Subcutaneous adipose tissue (tissue), 4 donors: Measurements from ENCODE around the gene P4HA2. TPM values are rescaled to one million over a fixed set of nuclear protein-coding genes. Genes with fewer than 3 reads are reported as not detected.

Experiments
- total RNA-seq, 4 donors: library from RNA; depleted of rRNA; stranded (reverse); fragments of >200 nt; gene quantifications; one replicate each; pipeline ENCODE4 v1.1.0, GENCODE V29; 2016
- TF ChIP-seq, protein P1 (sequence below): fragments of 450-650 bp; IDR thresholded peaks from one replicate; pipeline ENCODE4 v1.5.1; 2016; ENCODE audit warnings: low read depth, mild to moderate bottlenecking, control low read depth, antibody characterized with exemption, moderate library complexity

P4HA2 gene
- total RNA-seq, 4 donors from 2014 or later = 6.8 to 15.0 (median 14.0) TPM

DNA sequence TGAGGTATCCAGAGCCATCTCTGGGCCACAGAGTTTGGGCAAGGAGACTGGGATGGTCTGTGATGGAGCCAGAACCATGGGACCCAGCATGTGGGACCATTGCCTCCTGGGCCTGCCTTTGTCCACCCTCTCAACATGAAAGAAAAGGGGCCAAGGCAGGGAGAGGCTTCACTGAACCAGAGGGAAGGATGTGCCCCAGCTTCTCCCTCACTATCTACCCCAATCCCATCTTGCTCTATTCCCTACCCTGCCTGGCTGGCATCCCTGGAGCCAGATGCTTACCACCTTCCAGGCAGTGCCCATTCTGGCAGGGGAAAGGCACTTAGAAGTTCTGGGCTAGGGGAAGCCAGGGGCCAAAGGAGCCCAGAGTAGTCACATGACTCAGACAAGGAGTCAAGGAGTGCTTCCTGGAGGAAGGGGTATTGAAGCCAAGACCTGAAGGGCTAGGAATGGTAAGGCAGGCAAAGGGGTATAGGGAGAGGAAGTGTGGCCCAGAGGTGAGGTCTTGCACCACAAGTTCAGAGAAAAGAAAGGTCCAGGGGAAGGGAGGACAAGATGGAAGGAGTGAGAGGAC, 39.6 kb upstream of the P4HA2 start:
- TF ChIP-seq, protein P1, sequence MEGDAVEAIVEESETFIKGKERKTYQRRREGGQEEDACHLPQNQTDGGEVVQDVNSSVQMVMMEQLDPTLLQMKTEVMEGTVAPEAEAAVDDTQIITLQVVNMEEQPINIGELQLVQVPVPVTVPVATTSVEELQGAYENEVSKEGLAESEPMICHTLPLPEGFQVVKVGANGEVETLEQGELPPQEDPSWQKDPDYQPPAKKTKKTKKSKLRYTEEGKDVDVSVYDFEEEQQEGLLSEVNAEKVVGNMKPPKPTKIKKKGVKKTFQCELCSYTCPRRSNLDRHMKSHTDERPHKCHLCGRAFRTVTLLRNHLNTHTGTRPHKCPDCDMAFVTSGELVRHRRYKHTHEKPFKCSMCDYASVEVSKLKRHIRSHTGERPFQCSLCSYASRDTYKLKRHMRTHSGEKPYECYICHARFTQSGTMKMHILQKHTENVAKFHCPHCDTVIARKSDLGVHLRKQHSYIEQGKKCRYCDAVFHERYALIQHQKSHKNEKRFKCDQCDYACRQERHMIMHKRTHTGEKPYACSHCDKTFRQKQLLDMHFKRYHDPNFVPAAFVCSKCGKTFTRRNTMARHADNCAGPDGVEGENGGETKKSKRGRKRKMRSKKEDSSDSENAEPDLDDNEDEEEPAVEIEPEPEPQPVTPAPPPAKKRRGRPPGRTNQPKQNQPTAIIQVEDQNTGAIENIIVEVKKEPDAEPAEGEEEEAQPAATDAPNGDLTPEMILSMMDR = no peak

DNA sequence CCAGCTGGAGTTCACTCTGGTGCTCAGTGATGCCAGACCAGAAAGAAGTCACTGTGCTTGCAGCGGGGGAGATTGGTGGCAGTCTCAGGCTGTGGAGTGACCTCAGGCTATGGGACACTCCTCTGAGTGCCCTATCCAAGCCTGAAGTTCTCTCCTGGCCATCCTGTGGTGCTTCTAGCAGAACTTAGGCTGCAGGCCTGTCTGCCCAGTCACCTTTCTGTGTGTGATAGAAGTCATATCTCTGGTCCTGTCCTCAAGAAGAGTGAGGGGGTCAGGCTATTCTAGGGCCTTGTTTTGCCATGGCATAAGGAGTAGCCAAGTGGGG, 39.1 kb upstream of the P4HA2 start:
- TF ChIP-seq, protein P1 = no peak

DNA sequence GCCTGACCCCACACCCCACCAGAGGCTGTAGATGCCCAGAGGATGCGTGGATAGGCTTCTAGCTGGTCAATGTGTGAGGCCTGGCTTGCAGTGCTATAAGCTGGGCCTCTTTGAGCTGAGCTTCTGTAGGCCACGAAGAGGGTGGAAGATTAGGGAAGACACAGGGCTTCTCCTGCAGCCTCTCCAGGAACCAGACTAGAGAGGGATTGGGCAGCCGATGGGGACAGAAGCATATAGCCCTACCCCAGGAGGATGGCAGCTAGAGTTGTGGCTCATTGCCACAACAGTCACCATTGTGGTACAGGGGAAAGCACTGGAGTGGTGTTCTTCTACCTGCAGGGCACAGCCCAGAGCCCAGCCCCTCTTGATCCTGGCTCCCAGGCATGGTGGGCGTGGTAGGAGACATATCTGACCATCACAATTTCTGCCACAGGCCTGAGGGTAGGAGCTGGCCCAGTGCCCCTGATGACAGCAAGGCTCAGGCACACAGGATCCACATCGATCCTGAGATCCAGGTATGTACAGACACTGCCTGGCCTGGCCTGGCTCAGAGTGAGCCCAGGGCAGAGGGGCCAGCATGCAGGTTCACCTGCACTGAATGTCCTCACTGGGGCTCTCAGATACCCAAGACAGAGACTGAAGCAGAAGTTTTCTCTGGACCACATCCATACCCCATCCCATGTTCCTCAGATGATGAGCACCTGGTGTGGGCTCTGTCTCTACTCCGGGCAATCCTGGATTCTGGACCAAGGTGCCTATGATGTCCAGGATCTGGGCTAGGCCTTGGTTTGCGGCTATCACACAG, 38.6 kb upstream of the P4HA2 start:
- TF ChIP-seq, protein P1 = no peak

DNA sequence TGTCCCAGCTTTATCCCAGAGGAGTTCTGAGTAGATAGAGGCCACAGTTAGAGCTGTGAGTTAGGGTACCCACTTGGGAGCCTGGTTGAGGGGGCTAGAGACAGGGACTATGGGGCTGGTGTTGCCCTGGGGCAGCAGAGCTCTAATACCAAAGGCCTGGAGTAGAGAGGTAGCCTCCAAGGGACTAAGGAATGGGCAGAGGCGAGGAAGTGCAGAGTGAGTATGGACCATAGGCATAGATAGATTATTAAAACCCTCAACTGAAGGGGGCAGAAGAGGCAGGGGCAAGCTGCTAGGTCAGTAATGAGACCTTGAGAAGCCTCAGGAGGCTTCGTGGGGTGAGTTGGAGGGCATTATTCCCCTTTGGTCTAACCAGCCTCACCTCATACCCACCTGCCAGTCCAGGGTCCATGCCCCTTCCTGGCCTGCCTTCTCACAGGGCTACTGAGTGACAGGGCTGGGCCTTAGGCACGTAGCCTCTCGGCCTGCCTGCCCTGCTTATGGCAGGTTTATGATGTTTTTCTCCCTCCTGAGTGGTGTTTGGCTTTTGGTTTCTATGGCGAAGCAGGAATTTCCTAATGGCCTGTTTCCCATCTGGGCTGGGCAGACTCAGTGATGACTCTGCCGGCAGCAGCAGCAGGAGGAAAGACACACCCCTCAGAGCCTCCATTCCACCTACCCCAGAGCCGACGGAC, 37.8 kb upstream of the P4HA2 start:
- TF ChIP-seq, protein P1 = no peak

DNA sequence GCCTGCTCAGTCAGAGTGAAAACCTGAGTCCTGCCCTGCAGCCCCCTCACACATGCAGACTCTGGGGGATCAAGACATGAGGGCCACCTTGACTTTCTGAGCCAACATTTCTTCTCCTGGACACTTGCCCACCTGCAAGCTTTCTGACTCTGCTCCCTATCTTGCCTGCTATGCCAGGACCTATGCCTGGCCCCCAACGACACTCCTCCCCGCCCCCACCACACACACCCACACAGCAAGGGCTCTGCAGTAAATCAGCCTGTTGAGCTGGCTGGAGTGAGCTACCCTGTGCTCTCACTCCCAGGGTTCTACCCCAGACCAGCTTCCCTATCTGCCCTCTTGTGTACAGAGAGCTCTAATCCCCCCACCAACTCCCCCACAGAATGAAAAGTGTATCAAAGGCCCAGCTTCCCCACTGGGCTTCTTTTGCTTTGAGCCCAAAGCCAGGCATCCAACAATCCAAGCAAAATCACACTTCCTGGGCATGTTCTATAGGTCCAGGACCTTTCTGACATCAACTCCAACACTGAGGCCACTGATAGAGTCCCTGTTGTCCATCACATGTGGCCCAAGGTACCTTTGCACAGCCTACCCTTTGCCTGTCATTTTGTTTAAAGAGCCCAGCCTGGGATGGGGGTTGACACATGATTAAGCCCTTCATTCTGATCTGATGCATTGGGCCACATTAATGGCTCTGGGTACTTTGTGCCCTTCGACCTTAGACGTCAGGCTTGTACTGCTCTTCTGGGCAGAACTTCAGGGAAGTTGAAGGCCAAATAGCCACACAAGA, 37.1 kb upstream of the P4HA2 start:
- TF ChIP-seq, protein P1 = no peak

DNA sequence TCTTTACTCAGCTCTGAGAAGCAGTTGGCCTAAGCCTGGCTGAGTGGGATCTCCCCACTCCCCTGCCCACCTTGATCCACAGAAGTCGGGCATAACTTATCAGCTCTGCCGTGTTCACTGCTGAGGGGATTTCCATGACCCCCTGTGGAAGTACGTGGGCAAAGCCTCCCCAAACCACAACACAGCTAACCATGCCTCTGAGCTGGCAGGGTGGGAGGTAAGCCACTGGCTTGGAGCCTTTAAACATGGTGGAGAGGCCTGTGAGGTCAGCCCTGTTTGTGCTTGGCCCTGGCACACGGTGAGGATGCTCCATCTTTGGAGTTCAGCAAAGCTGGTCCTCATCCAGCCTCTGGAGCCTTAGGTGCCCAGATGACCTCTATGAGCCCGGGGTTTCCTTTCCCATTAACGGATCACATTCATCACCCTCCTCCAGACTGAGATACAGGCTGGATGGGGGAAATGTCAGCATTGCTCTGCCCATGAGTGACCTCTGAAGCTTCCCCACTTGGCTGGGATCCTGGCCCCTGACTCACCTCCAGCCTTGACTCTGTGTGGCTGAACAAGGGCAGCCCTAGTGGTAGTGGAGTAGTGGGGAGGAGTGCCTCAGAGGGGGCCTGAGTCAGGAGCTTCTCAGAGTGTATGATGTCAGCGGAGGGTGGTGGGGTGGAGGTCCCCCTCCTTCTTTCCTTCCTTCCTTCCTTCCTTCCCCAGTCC, 36.1 kb upstream of the P4HA2 start:
- TF ChIP-seq, protein P1 = no peak
